HCT116 (cell line): Measurements from ENCODE around the gene PPP1CC. TPM values are rescaled to one million over a fixed set of nuclear protein-coding genes. Genes with fewer than 3 reads are reported as not detected.

ENCODE experiments used
- ATAC-seq: fragments of 200-7000 bp; cut with Tn5 transposase; 2 replicates; pipeline ENCODE4 v1.9.1; 2020; ENCODE audit warnings: mild to moderate bottlenecking, moderate library complexity
- BruUV-seq: library from RNA; stranded (reverse); fragments of 400-500 nt; replicated peaks from 2 replicates; lab custom pipeline; 2021; lab: Mats Ljungman, UMichigan
- CTCF ChIA-PET: fragments of 300-600 bp; sonication (Branson Sonifier 250); formaldehyde crosslinking; loops from one replicate; lab custom pipeline; 2021; ENCODE audit warnings: antibody characterized with exemption; lab: Charles Lee
- POLR2A ChIA-PET: fragments of 300-600, 350-600 bp; sonication (Branson Sonifier 250); formaldehyde crosslinking; loops from one replicate; lab custom pipeline; 2021; ENCODE audit warnings: antibody characterized with exemption; lab: Charles Lee
- RAD21 ChIA-PET, 2 experiments: fragments of 300-600 bp; sonication (Branson Sonifier 250); formaldehyde crosslinking; loops; one replicate each; lab custom pipeline; 2023; ENCODE audit warnings: low total read pairs in 2 of 2; ENCODE audit not compliant: uncharacterized antibody in 2 of 2, unreplicated experiment in 2 of 2, low non-redundant PET in 1 of 2; lab: Charles Lee
- DNase-seq: peaks from one replicate; pipeline ENCODE4 v3.0.0-alpha.2; 2010; ENCODE audit warnings: low read depth, low spot score
- H2AFZ ChIP-seq: fragments of 200-600 bp; shearing (Covaris generic), sonication (generic); 2 replicates; pipeline ENCODE4 v1.6.1; 2017; ENCODE audit warnings: low read depth, mixed run types, mixed read lengths, antibody characterized with exemption, low read length; ENCODE audit not compliant: poor library complexity, severe bottlenecking
- H3K27ac ChIP-seq: 2 replicates; pipeline ENCODE4 v1.5.1; 2012; ENCODE audit warnings: low read depth, low read length
- H3K27me3 ChIP-seq: fragments of 200-600 bp; sonication (generic); 2 replicates; pipeline ENCODE4 v1.6.1; 2016; ENCODE audit warnings: mixed run types, low read length, mixed read lengths; ENCODE audit not compliant: insufficient read depth
- H3K36me3 ChIP-seq, 2 experiments: fragments of 200-500 bp in 1 of 2; fragments of 200-600 bp in 1 of 2; sonication (Bioruptor generic) in 1 of 2; sonication (generic) in 1 of 2; 2 replicates each; pipeline versions ENCODE4 v1.5.1 to v1.6.1; 2014 to 2016; ENCODE audit warnings: low read length in 2 of 2, inconsistent platforms in 1 of 2, mixed read lengths in 1 of 2, mixed run types in 1 of 2; ENCODE audit not compliant: insufficient read depth in 2 of 2, control insufficient read depth in 1 of 2
- H3K4me1 ChIP-seq, 2 experiments: fragments of 200-600 bp in 1 of 2; sonication (generic) in 1 of 2; 2 replicates each; pipeline versions ENCODE4 v1.5.1 to v1.6.1; 2012 to 2017; ENCODE audit warnings: low read length in 2 of 2, inconsistent platforms in 1 of 2, mild to moderate bottlenecking in 1 of 2, mixed read lengths in 1 of 2, mixed run types in 1 of 2, moderate library complexity in 1 of 2; ENCODE audit not compliant: insufficient read depth in 2 of 2, control insufficient read depth in 1 of 2
- H3K4me2 ChIP-seq: fragments of 200-600 bp; sonication (generic); 2 replicates; pipeline ENCODE4 v1.6.1; 2017; ENCODE audit warnings: mixed run types, low read length, mixed read lengths
- H3K4me3 ChIP-seq, 2 experiments: fragments of 200-600 bp in 1 of 2; sonication (generic) in 1 of 2; replicated peaks in 1 of 2; 2 replicates each; pipeline ENCODE4 v1.5.1; 2011 to 2016; ENCODE audit warnings: low read length in 2 of 2, control low read depth in 1 of 2, low read depth in 1 of 2, mild to moderate bottlenecking in 1 of 2, mixed read lengths in 1 of 2, mixed run types in 1 of 2
- H3K79me2 ChIP-seq: fragments of 200-600 bp; sonication (generic); 2 replicates; pipeline ENCODE4 v1.6.1; 2017; ENCODE audit warnings: mild to moderate bottlenecking, mixed run types, low read length, moderate library complexity, mixed read lengths; ENCODE audit not compliant: insufficient read depth
- H3K9ac ChIP-seq: fragments of 200-600 bp; sonication (generic); 2 replicates; pipeline ENCODE4 v1.6.1; 2016; ENCODE audit warnings: low read length, mixed read lengths
- H3K9me2 ChIP-seq: fragments of 200-600 bp; sonication (generic), shearing (Covaris generic); 2 replicates; pipeline ENCODE4 v1.6.1; 2017; ENCODE audit warnings: mixed run types, mild to moderate bottlenecking, moderate library complexity; ENCODE audit not compliant: insufficient read depth
- H3K9me3 ChIP-seq, 2 experiments: fragments of 200-500 bp in 1 of 2; fragments of 200-600 bp in 1 of 2; sonication (Bioruptor generic) in 1 of 2; sonication (generic) in 1 of 2; 2 replicates each; pipeline ENCODE4 v1.6.1; 2014 to 2017; ENCODE audit warnings: low read length in 2 of 2, mixed read lengths in 2 of 2, inconsistent platforms in 1 of 2, low read depth in 1 of 2, mild to moderate bottlenecking in 1 of 2, mixed run types in 1 of 2, moderate library complexity in 1 of 2; ENCODE audit not compliant: control insufficient read depth in 1 of 2, insufficient read depth in 1 of 2
- H4K20me1 ChIP-seq: fragments of 200-600 bp; sonication (generic), shearing (Covaris generic); 2 replicates; pipeline ENCODE4 v1.6.1; 2017; ENCODE audit warnings: mixed run types, mild to moderate bottlenecking, moderate library complexity; ENCODE audit not compliant: insufficient read depth
- CEBPB ChIP-seq: IDR thresholded peaks from 2 replicates; pipeline ENCODE4 v1.6.1; 2012; ENCODE audit warnings: low read depth
- EZH2 ChIP-seq: fragments of 200-600 bp; sonication (generic); IDR thresholded peaks from 2 replicates; pipeline ENCODE4 v1.6.1; 2017; ENCODE audit warnings: antibody characterized with exemption, mixed run types
- EZH2phosphoT487 ChIP-seq: fragments of 200-600 bp; IDR thresholded peaks from 2 replicates; pipeline ENCODE4 v1.6.1; 2018; ENCODE audit warnings: antibody characterized with exemption, borderline replicate concordance
- FOSL1 ChIP-seq: IDR thresholded peaks from 2 replicates; pipeline ENCODE4 v1.6.1; 2012; ENCODE audit warnings: low read depth
- JUND ChIP-seq: IDR thresholded peaks from 2 replicates; pipeline ENCODE4 v1.6.1; 2012
- POLR2AphosphoS5 ChIP-seq: IDR thresholded peaks from 2 replicates; pipeline ENCODE4 v1.6.1; 2011; ENCODE audit warnings: mild to moderate bottlenecking, low read depth, low read length, moderate library complexity
- SP1 ChIP-seq: IDR thresholded peaks from 2 replicates; pipeline ENCODE4 v1.6.1; 2012; ENCODE audit warnings: low read depth
- SRF ChIP-seq: IDR thresholded peaks from 2 replicates; pipeline ENCODE4 v1.6.1; 2012; ENCODE audit warnings: low read depth
- TCF7L2 ChIP-seq: IDR thresholded peaks from 2 replicates; pipeline ENCODE4 v1.7.0; 2011; ENCODE audit warnings: borderline replicate concordance, inconsistent platforms; ENCODE audit not compliant: insufficient read depth, insufficient read length; ENCODE audit errors: extremely low read depth
- YY1 ChIP-seq: IDR thresholded peaks from 2 replicates; pipeline ENCODE4 v1.6.1; 2011; ENCODE audit warnings: low read length, low read depth, moderate library complexity, mild to moderate bottlenecking; ENCODE audit not compliant: insufficient replicate concordance; ENCODE audit errors: extremely low read depth
- ZFX ChIP-seq: fragments of 450-650 bp; IDR thresholded peaks from 2 replicates; pipeline ENCODE4 v1.6.1; 2017
- intact Hi-C: fragments of 100-400 bp; cut with micrococcal nuclease; formaldehyde crosslinking; loops from 2 replicates; pipeline ENCODE4 v1.10.0; 2022
- total RNA-seq: library from RNA; stranded (reverse); gene quantifications from one replicate; pipeline ENCODE4 v1.2.1, GENCODE V29; 2021; ENCODE audit not compliant: unreplicated experiment
- TF ChIP-seq, protein P1 (sequence below): IDR thresholded peaks from 2 replicates; pipeline ENCODE4 v1.6.1; 2012; ENCODE audit warnings: low read depth
- TF ChIP-seq, protein P2 (sequence below): IDR thresholded peaks from 2 replicates; pipeline ENCODE4 v1.6.1; 2012

The PPP1CC gene
- total RNA-seq, 1 experiment from 2014 or later: 248 TPM

DNA sequence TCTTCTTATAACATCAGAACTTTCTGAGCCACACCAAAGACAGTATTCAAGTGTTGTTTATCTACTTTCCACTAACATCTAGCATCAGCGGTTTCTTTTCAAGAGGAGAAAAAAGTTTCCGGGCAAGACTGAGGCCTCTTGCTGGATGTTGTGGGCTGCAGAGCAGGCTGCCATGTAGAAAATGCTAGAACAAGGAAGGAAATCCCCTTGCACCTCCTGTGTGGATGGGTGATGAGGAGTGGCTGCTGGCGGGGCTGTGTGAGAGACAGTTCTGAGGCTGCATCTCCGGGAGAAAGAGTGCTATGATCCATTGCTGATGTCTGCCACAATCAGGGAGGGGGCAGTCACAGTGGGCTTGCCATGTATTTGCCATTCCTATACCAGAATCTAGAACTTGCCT, 37.8 kb upstream of the PPP1CC start:
- RAD21 ChIA-PET: no interaction called here
- H4K20me1 ChIP-seq: no peaks in the 10 kb centered on the region
- no peaks in the 10 kb centered on the region for H3K9me2 ChIP-seq
- no peak for ATAC-seq
- no TSS peak for BruUV-seq
- H3K79me2 ChIP-seq: no peaks in the 10 kb centered on the region
- H3K4me3 ChIP-seq: no peak overlapping the region
- no peaks in the 10 kb centered on the region for H3K27me3 ChIP-seq
- DNase-seq: no peak
- POLR2A ChIA-PET: no interaction called here
- H3K27ac ChIP-seq: no peak overlapping the region
- no peaks in the 10 kb centered on the region for H3K4me1 ChIP-seq
- H2AFZ ChIP-seq: no peak overlapping the region
- no peaks in the 10 kb centered on the region for H3K36me3 ChIP-seq
- CTCF ChIA-PET: no interaction called here
- no peak overlapping the region for H3K4me2 ChIP-seq
- no peaks in the 10 kb centered on the region for H3K9me3 ChIP-seq
- TF ChIP-seq SP1 (no peak), POLR2AphosphoS5 (no peak), CEBPB (no peak), EZH2 (no peak), YY1 (no peak), JUND (no peak), SRF (no peak), ZFX (no peak), TCF7L2 (no peak), FOSL1 (no peak), EZH2phosphoT487 (no peak)
- TF ChIP-seq, protein P1, sequence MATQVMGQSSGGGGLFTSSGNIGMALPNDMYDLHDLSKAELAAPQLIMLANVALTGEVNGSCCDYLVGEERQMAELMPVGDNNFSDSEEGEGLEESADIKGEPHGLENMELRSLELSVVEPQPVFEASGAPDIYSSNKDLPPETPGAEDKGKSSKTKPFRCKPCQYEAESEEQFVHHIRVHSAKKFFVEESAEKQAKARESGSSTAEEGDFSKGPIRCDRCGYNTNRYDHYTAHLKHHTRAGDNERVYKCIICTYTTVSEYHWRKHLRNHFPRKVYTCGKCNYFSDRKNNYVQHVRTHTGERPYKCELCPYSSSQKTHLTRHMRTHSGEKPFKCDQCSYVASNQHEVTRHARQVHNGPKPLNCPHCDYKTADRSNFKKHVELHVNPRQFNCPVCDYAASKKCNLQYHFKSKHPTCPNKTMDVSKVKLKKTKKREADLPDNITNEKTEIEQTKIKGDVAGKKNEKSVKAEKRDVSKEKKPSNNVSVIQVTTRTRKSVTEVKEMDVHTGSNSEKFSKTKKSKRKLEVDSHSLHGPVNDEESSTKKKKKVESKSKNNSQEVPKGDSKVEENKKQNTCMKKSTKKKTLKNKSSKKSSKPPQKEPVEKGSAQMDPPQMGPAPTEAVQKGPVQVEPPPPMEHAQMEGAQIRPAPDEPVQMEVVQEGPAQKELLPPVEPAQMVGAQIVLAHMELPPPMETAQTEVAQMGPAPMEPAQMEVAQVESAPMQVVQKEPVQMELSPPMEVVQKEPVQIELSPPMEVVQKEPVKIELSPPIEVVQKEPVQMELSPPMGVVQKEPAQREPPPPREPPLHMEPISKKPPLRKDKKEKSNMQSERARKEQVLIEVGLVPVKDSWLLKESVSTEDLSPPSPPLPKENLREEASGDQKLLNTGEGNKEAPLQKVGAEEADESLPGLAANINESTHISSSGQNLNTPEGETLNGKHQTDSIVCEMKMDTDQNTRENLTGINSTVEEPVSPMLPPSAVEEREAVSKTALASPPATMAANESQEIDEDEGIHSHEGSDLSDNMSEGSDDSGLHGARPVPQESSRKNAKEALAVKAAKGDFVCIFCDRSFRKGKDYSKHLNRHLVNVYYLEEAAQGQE: no peak
- TF ChIP-seq, protein P2, sequence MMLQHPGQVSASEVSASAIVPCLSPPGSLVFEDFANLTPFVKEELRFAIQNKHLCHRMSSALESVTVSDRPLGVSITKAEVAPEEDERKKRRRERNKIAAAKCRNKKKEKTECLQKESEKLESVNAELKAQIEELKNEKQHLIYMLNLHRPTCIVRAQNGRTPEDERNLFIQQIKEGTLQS: no peak
- no peak overlapping the region for H3K9ac ChIP-seq
- intact Hi-C loops: no loop called here
